HG02870 (cell line): ENCODE data around the gene S100A6.

Source experiments
- ATAC-seq: cut with Tn5 transposase; IDR thresholded peaks from one replicate; pipeline ENCODE4 v1.9.1; 2021; ENCODE audit warnings: mild to moderate bottlenecking, moderate library complexity; ENCODE audit not compliant: unreplicated experiment

Gene S100A6

GRCh38 chr1:153546796-153547559, 11.2 kb upstream of the S100A6 start:
- no peak for ATAC-seq

GRCh38 chr1:153546371-153546770, 10.6 kb upstream of the S100A6 start:
- no peak for ATAC-seq

- no peak for ATAC-seq
These were observed 9.6 kb upstream of the S100A6 start, which contains the start of gene S100A4 for GRCh38 chr1:153545067-153546055. TSS of gene S100A4 (minus strand) at chr1:153545806. CDS start at chr1:153544794, 1,012 bp downstream.

GRCh38 chr1:153544453-153545066, 8.8 kb upstream of the S100A6 start:
- no peak for ATAC-seq

GRCh38 chr1:153543736-153544135, 7.9 kb upstream of the S100A6 start:
- no peak for ATAC-seq

- no peak for ATAC-seq
These were observed 7.3 kb upstream of the S100A6 start for GRCh38 chr1:153542956-153543711.

- ATAC-seq = no peak
These were observed 6.1 kb upstream of the S100A6 start for GRCh38 chr1:153541641-153542590.

GRCh38 chr1:153540394-153541361, 4.9 kb upstream of the S100A6 start, which contains the start of gene S100A5:
TSS of gene S100A5 (minus strand) at chr1:153540934. CDS start at chr1:153540191, 743 bp downstream.
- ATAC-seq = no peak

GRCh38 chr1:153539395-153540093, 3.8 kb upstream of the S100A6 start:
- no peak for ATAC-seq

GRCh38 chr1:153538315-153538821, 2.6 kb upstream of the S100A6 start:
- no peak for ATAC-seq

- ATAC-seq = no peak
These were observed 1.6 kb upstream of the S100A6 start for GRCh38 chr1:153537376-153537730.

GRCh38 chr1:153536671-153537375, 1.0 kb upstream of the S100A6 start:
- ATAC-seq = no peak

- peak; percentile 59 for ATAC-seq
These were observed 350 bp upstream of the S100A6 start for GRCh38 chr1:153536012-153536670.

- no peak for ATAC-seq
These were observed 908 bp downstream of the S100A6 start for GRCh38 chr1:153534925-153535241.

GRCh38 chr1:153534226-153534924, 1.4 kb downstream of the S100A6 start:
- ATAC-seq = no peak

GRCh38 chr1:153533689-153534201, 2.0 kb downstream of the S100A6 start:
- ATAC-seq = no peak
